SIG-M5 (cell line): ENCODE data around the gene FAM20A.
"Not testable (repeated sequence)": the region's sequence is repeated elsewhere in the genome, so short reads cannot be mapped to it uniquely, and the experiment has no call there.

Source experiments
- DNase-seq: peaks from one replicate; lab custom pipeline; 2025; lab: John Stamatoyannopoulos, UW

FAM20A gene

DNA sequence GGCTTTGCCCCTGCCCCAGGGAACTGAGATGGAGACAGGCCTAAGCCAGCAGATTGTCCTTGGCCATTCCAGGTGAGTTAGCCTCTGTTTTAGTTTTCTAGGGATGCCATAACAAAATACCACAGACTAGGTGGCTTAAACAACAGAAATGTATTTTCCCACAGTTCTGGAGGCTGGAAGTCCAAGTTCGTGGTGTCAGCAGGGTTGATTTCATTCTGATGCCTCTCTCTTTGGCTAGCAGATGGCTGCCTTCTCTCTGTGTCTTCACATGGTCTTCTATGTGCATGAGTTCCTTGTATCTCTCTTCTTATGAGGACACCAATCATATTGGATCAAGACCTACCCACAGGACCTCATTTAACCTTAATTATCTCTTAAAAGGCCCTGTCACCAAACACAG lies 12.8 kb downstream of the FAM20A start:
- DNase-seq, result no peak

DNA sequence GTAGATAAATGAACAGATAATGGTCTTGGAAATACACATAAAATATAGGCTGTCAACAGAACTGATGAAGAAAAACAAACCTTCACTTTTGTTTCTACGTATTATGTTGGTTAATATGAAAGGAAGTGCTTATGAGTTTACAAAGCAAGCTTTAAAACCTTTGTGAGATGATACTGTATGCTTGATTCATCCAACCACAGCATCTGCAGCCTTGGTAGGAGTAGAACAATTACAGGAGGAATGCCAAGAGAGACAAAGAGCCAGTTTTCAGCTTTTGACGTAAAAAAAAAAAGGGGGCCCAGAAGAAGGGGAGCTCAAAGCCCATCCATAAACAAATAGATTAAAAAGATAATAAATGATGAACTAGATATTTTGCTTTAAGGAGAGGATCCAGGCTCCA lies 13.3 kb downstream of the FAM20A start:
- no peak for DNase-seq

DNA sequence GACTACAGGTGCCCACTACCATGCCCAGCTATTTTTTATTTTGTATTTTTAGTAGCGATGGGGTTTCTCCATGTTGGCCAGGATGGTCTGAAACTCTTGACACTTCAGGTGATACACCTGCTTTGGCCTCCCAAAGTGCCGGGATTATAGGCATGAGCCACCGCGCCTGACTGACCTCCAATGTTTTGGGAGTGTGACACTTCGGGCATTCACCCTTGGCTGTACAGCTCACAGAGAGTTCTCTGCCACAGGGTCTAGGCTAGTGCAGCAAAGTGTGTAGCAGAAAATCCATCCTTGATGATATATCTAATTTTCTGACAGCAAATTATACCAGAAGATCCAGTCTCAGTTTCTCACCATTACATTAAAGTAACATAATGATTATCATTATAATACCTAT lies 14.1 kb downstream of the FAM20A start:
- no peak for DNase-seq

DNA sequence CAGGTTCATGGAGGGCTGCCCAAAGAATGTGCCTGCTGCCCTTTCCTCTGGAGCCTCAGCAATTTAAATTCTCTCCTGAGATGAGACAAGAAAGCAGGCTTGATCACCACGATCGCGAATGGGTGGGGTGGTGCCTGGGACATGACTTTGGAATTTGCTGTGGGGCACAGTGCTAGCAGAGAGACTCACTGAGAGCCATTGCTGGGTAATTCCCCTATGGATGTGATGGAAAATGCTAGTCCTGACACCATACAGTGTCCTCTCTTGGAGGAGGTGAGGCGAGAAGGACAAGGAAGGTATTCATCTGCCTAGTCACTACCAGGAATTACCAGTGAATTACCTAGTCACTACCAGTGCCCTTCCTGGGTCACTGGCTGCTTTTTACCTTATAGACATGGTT lies 15.5 kb downstream of the FAM20A start:
- no peak for DNase-seq

DNA sequence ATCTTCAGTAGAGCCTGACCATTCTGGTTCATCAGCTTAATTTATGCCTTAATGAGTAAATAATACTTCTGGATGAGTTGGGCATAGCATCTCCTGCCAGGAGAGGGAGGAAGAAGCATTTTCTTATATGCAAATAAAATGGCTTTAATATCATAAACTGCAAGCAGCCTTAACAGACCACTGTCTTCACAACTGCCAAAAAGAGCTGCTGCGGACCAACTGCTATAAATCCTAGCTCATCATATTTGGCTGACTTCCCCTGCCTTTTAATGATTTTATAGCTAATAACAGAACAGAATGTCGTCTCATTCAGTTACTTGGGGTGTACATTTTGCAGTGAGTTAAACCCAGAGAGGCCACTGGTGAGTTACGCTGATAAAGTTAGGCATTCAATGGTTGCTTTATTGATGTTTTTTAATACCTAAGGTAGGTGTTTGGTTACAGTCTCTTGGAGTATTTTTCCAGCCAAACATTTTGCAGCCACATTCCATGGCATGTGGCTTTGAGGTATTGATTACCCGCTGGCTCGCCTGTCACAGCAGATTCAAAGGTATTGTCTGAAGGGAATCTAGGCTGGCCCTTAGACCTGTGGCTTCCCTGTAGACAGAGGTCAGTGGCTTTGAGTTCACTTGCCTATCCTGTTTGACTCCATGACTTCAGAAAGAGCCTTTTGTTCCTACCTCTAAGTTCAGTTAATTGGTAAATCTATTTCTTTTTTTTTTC lies 16.4 kb downstream of the FAM20A start:
- no peak for DNase-seq

DNA sequence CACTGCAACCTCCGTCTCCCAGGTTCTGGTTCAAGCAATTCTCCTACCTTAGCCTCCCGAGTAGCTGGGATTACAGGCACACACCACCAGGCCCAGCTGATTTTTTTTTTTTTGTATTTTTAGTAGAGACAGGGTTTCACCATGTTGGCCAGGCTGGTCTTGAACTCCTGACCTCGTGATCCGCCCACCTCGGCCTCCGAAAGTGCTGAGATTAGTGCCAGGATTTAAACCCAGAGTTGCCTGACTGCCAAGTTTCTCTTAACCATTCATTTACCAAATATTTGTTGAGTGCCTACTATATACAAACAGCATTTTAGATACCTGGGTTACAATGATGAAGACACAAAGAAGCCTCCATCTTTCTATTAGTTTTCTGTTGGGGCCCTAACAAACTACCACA lies 18.3 kb downstream of the FAM20A start:
- not testable (repeated sequence) for DNase-seq

DNA sequence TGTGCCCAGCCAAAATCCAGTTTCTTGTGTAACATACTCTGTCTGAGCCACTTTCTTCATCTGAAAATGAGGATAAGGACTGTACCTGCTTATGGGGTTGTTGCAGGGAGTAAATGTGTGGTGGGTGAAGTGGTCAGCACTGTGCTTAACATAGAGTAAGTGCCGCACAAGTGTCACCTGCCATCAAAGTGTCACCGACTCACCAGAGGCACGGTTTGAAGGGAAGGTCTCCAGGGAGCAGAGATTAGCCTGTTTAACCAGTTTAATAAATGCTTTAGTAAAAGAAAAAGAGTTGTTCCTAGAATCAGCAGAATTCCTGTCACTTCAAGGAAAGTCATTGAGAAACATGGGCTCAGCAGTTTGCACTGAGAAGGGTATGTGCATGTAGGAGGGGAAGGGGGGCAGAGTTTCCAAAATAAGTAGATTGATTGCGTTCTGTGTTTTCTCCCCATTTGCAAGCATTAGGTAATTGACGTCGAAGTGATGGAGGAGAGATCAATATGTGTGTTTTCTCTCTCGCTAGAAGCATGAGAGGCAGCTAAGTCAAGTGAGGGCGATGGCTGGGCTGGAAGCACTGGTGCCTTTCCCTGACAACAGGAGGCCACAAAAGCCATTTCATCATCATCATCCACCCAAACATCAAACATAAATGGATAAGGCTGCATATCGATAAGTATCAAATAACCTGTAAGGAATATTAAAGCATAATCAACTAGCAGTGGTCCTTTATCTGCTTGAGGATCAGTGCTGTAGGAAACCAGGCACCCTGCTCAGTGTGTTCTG lies 19.1 kb downstream of the FAM20A start:
- DNase-seq, result no peak

DNA sequence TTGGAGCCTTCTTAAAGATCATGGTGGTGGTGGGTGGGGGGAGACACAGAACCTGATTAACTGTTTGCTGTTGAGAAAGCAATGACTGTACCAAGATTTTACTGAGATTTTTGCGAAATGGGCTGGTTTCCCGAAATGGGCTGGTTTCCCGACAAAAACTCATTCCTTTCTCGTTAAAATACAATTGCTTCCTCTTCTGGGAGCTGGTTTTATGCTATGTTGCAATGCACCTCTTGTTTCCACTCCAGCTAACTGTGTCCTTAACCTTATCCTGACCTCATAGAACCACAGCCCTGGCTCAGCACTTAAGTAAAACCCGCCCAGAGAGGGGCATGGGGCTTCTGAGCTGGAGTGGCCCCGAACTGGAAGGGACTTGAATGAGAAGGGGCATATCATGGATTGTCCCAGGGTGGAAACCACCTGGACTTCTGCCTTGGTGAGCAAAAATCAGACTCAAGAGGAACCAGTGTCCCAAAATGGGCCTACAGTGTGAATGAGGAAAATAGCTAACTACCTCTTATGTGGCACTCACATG lies 20.9 kb downstream of the FAM20A start:
- DNase-seq, result peak; percentile 48

DNA sequence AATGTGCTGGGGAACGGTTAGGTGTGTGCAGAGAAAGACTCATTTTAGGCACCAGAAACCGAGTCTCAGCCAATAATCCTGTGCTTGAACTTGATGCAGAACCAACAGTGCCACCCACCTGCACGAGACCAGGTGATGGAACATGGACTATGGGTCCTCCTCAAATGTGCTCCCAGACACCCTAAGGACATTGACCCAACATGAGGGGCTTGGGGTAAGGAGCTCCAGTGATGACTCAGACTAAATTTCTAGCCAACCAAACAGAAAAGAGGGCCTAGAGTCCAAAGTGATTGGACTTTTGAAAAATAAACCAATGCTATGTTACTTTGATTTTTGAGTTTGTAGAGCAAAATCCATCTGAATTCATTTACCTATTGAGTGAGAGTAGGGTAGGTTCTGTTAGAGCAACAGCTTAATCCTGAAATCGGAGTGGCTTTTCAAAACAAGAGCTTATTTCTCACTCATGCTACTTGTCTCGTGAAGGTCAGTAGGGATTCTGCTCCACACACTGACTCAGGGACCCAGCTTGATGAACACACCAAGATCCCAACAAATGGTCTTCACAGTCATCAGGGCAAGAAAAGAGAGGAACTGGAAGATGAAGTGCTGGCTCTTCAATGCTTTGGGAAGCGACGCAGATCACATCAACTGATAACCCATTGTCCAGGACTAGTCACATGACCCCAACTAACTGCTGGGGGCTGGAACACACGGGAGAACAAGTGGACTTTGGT lies 21.8 kb downstream of the FAM20A start:
- DNase-seq, result no peak

DNA sequence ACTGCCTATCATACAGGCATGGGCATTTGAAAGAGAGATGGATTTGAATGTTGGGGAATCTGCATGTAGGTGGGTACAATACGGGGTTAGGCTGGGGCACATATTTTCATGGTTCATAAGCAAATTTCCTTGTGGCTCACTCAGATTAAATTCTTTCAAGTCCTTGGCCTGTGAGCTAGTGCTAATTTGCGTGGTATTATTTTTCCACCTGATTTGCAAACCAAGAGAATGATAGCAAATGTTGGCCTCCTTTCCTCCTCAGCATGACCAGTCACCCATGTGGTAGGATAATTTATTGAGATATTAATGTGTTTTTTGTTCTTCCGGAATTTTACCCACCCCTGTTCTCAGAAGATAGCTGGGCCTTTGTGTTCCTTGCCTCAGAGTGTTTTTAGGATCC lies 22.9 kb downstream of the FAM20A start:
- no peak for DNase-seq

DNA sequence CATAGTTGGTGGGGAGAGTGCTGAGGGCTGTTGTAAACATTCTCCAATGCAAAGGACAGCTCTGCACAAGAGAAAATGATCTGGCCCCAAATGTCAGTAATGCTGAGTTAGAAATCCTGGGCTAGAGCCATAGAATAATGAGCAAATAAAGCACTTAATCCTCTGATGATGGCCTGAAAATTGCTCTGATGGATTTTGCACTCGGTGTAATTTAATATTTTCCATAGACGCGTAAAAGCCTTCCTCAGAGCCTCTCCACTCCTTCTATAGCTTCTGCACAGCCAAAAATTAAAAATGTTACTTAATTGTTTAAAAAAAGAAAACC lies 23.7 kb downstream of the FAM20A start:
- DNase-seq, result no peak

DNA sequence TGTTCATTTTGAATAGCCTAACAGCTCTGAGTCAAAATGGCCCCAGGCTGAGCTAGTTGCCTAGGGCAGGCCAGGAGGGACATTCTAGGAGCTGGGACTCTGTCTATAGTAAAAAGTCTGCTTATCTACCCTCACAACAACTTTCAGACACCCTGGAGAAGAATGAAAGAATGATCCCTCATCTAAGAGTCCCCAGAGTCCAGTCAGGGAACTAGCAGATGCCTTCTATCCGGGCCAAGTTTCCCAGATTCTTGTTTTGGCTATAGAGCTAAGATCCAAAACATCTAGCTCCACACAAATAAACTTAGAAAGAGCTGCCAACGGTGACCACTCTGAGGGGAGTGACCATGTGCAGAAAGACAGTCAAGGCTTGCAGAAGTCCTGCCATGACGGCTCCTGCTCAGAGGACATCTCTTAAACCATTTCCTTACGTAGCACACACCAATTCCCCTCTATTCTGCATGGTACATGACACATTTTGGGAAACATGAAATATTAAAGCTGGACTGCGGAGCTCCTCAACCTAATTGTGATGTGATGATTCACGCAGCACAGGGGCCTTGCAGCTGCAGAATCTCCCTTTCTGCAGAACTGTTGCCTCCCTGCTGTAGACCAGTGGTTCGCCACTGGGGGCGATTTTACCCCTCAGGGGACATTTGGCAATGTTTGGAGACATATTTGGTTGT lies 24.2 kb downstream of the FAM20A start:
- no peak for DNase-seq

DNA sequence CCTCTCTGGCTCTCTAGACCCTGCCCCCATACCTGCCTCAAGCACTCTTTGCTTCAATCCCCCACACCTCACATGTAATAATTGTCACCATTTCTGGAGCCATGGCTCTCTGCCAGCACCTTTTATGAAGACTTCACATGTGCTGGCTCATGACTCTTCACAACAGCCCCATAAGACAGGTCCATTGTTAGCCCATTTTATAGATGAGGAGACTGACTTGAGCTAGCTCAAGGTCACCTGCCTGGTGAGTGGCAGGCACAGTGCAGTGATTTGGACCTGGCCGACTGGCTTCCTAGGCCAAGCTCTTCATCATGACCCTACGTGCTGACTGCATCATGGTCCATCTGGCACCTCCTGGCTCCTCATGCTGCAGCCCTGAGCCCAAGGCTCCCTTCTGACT lies 25.0 kb downstream of the FAM20A start:
- DNase-seq, result no peak

DNA sequence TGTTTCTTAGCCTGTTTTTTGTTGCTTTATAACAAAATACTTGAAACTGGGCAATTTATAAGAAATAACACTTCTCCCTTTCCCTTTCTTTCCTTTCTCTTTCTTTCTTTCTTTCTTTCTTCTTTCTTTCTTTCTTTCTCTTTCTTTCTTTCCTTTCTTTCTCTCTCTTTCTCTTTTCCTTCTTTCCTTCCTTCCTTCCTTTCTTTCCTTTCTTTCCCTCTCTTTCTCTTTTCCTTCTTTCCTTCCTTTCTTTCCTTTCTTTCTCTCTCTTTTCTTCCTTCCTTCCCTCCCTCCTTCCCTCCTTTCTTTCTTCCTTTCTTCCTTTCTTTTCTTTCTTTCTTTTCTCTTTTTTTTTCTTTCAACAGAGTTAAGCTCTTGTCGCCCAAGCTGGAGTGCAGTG lies 27.8 kb downstream of the FAM20A start:
- DNase-seq, result no peak

DNA sequence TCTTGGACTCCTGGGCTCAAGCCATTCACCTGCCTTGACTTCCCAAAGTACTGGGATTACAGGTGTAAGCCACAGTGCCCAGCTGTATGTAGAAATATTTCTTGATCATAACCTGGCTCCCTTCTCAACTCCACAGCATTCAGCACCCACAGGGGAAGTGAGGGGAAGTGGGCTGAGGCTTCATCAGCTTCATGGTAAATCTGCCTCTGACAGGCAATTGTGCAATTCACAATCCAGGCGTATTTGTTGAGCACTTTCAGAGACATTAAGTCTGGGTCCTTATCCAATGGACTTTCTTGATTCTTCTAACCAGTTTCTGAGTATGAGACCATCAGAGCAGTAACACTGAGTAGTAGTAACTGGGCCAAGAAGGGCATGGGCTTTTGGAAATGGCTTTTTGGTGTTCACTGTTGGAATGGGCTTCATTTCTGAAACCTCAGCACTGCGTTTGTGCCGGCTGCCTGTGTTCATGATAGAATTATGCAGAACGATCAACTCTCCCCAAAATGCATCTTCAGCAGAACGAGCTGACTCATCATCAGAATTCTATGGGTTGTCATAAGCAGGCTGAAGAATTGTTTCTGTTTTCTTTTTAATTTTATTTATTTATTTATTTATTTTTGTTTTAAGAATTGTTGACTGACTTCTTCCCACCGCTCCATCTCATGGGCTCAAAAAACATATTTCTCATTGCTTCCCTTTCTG lies 28.9 kb downstream of the FAM20A start:
- DNase-seq, result no peak

DNA sequence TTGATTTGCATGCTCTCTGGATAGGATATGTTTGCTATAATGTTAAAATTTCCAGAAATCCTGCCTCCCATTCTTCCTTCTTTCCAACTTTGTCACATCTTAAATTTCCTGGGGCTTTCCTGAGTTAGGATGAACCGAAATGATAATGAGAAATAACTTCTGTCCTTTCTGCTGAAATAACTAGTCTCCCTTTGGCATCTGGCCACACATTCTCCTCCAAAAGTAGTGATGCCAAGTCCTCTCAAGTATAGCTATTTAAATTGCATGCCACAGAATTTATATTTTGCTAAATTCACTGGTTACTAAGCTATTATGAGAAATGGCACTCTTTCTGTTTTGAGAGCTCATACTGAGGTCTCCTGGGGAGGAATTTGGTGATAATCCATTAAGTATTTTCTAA lies 30.6 kb downstream of the FAM20A start:
- DNase-seq, result no peak

DNA sequence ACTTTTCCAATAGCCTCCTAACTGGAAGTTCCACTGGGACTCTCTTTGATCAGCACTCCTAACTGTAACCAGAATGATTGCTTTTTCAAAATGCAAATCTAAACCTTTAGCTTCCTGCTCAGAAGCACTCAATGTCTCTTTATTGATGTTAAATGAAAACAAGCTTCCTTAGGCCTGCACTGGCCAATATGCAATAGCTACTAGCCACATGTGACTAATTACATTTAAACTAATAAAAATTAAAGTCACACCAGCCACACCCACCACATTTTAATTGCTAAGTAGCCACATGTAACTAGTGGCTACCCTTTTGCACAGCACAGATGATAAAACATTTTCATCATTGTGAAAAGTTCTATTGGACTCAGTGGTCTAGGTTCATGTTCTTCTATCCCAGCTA lies 31.8 kb downstream of the FAM20A start:
- no peak for DNase-seq

DNA sequence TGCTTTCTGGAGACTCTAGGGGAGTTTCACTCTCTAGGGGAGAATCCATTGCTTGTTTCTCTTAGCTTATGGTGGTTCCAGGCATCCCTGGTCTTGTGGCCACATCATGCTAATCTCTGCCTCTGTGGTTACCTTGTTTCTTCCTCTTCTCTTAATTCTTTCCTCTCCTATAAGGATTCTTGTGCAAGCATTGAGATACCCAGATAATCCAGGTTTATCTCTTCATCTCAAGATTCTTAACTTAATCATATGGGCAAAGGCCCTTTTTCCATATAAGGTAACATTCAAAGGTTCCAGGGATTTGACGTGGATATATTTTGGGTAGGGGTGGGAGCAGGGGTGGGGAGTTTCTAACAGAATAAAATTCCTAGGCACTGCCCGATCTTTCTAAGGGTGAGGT lies 32.6 kb downstream of the FAM20A start:
- DNase-seq, result no peak

DNA sequence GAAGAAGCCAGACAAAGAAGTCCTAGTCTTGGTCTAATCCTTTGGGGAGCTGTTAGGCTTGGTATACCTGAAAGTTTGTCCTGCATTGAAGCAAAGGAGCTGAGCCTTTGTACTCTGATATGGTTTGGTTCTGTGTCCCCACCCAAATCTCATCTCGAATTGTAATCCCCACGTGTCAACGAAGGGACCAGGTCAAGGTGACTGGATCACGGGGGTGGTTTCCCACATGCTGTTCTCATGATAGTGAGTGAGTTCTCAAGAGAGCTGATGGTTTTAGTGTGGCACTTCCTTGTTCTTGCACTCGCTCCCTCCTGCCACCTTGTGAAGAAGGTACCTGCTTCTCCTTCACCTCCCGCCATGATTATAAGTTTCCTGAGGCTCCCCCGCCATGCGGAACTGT lies 33.6 kb downstream of the FAM20A start:
- DNase-seq, result no peak

DNA sequence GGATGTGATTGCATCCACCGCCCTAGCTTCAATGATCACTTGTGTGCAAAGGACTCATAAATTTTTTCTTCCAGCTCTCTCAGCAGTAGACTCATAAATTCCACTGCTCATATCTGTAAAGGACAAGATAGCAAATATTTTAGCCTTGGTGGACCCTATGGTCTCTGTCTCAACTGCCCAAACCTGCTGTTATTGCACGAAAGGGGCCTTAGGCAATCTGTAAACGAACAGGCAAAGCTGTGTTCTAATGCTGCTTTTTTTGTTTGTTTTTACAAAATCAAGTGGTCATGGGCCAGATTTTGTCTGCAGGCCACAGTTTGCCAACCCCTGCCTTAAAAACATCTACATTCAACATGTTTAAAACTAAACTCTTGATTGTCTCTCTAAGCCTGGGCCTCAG lies 34.1 kb downstream of the FAM20A start:
- no peak for DNase-seq

DNA sequence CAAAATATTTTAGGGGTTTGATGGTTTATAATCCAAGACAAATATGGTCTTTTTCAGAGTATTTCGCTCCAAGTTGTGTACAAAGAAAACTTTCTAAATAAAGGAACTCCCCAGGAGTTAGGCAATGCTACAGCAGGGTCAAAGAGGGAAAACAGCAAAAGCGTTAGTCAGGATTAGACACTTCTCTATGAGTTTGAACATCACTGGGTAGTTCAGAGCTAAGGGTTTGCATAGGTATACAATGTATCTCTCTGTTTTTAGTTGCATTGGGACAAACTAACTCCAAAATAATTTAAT lies 34.8 kb downstream of the FAM20A start:
- DNase-seq, result no peak
